Adrenal gland (tissue), 12 donors: ENCODE results near the gene DMTF1. TPM values are rescaled to one million over a fixed set of nuclear protein-coding genes. Genes with fewer than 3 reads are reported as not detected.

ENCODE experiments used
- DNase-seq, 7 donors: peaks; one replicate each; pipeline ENCODE4 v3.0.0-alpha.2; 2019 to 2020
- H3K27ac ChIP-seq, 5 donors: fragments of 200-600 bp; sonication (generic) in 4 of 5; 1 replicate in 3 of 5; 2 replicates in 2 of 5; pipeline versions ENCODE4 v1.5.1 to v1.8.0; 2016 to 2020; ENCODE audit warnings: mild to moderate bottlenecking in 1 of 5
- H3K27me3 ChIP-seq: fragments of 200-600 bp; 2 replicates; pipeline ENCODE4 v1.8.0; 2021
- H3K36me3 ChIP-seq, 2 donors: fragments of 200-600 bp; replicated peaks in 1 of 2; 1 replicate in 1 of 2; 2 replicates in 1 of 2; pipeline versions ENCODE4 v1.5.1 to v1.8.0; 2018 to 2022
- H3K4me1 ChIP-seq, 2 donors: fragments of 200-600 bp; replicated peaks in 1 of 2; 1 replicate in 1 of 2; 2 replicates in 1 of 2; pipeline versions ENCODE4 v1.5.1 to v1.8.0; 2018 to 2021
- H3K4me3 ChIP-seq, 4 donors: fragments of 200-600 bp; sonication (generic) in 3 of 4; one replicate each; pipeline ENCODE4 v1.5.1; 2016 to 2018
- H3K9me3 ChIP-seq, 3 donors: fragments of 200-600 bp; sonication (generic) in 1 of 3; replicated peaks in 1 of 3; 1 replicate in 2 of 3; 2 replicates in 1 of 3; pipeline versions ENCODE4 v1.5.1 to v1.8.0; 2016 to 2021
- CTCF ChIP-seq, 6 experiments: fragments of 450-650 bp in 4 of 6; fragments of 200-600 bp in 2 of 6; sonication (generic) in 1 of 6; IDR thresholded peaks; 1 replicate in 5 of 6; 2 replicates in 1 of 6; pipeline versions ENCODE4 v1.5.1 to v1.8.0; 2016 to 2021; ENCODE audit warnings: antibody characterized with exemption in 6 of 6, mild to moderate bottlenecking in 2 of 6, moderate library complexity in 1 of 6
- POLR2A ChIP-seq, 2 donors: fragments of 450-650 bp; IDR thresholded peaks; one replicate each; pipeline ENCODE4 v1.6.1; 2017; ENCODE audit warnings: antibody characterized with exemption in 2 of 2, mild to moderate bottlenecking in 2 of 2, moderate library complexity in 1 of 2
- WGBS, 4 donors: extraction: QIAGEN DNeasy Blood & Tissue Kit in 2 of 4; methylation state at CpG; one replicate each; pipeline versions ENCODE4 v1.1.5 to v1.1.7; 2013 to 2017; 5-methylcytosine and 5-hydroxymethylcytosine counted together
- intact Hi-C, 2 donors: fragments of 100-400 bp; cut with DNase I; formaldehyde crosslinking; loops; one replicate each; pipeline versions ENCODE4 v1.14.1 to v1.15.0; 2022 to 2023
- polyA plus RNA-seq, 3 donors: library from polyadenylated mRNA; stranded (reverse); fragments of 200-250 nt in 2 of 3; fragments of 350-450 nt in 1 of 3; fragmentation: Illumina TruSeq in 1 of 3; extraction: RNeasy Lipid Tissue Mini Kit (QIAGEN cat#74804) in 1 of 3; gene quantifications; one replicate each; pipeline ENCODE4 v1.2.3, GENCODE V29; 2013 to 2014
- total RNA-seq, 9 donors: library from RNA; depleted of rRNA in 4 of 9; stranded (reverse); fragments of >200 nt in 4 of 9; fragments of 120-200 nt in 1 of 9; fragmentation: NEBNext Ultra II Directional in 1 of 9; extraction: Animal tissue kit (Norgen Biotek cat#: 25700) in 1 of 9; gene quantifications; one replicate each; pipeline versions ENCODE4 v1.1.0 to v1.2.4, GENCODE V29; 2013 to 2023
- donor health status: healthy with polysubstance abuse.
- donor health status: Bipolar disorder and iron deficiency.
- donor health status: DM: yes; HTN: yes; CAD: no.
- donor health status: DM: no; HTN: no; CAD: no.
- donor health status: DM: no; HTN: no; CAD: no.
- donor health status: DM: yes; HTN: yes; CAD: no.

Gene DMTF1
- total and polyA plus RNA-seq, 12 donors, result 17.1 to 149 (median 50.2) TPM

GRCh38 chr7:87223666-87224065 lies 71.4 kb downstream of the DMTF1 start:
- H3K4me1 ChIP-seq, result peaks cover 7 to 12% of the 10 kb centered on the region in 2 donors
- 56 to 82% (median 73%) methylated on average over 1 of the region's 1 CpG for WGBS, 4 donors
- H3K9me3 ChIP-seq, result no peaks in the 10 kb centered on the region
- no peaks in the 10 kb centered on the region for H3K27me3 ChIP-seq
- intact Hi-C loops, result loop anchor here in 1 of 2 donors (10.0 kb wide), 1 partner anchor 289 kb away; no protein-coding TSS in a partner anchor
- H3K27ac ChIP-seq, result no peak overlapping the region
- DNase-seq, result no peak
- no peaks in the 10 kb centered on the region for H3K36me3 ChIP-seq
- no peak overlapping the region for H3K4me3 ChIP-seq
- TF ChIP-seq CTCF (IDR thresholded peaks at IDR 0.05), result no peak

GRCh38 chr7:87225696-87226095 lies 73.4 kb downstream of the DMTF1 start:
- Histone ChIP-seq H3K36me3 (no peaks in the 10 kb centered on the region), H3K4me3 (no peak overlapping the region), H3K27ac (no peak overlapping the region), H3K27me3 (no peaks in the 10 kb centered on the region), H3K9me3 (no peaks in the 10 kb centered on the region), H3K4me1 (peaks cover 6 to 8% of the 10 kb centered on the region in 2 donors)
- DNase-seq, result no peak
- 54 to 85% (median 68%) methylated on average over 1 of the region's 1 CpG for WGBS, 4 donors
- intact Hi-C loops, result loop anchor here in 1 of 2 donors (10.0 kb wide), 1 partner anchor 291 kb away; no protein-coding TSS in a partner anchor
- TF ChIP-seq POLR2A (IDR thresholded peaks at IDR 0.05), result no peak
- TF ChIP-seq CTCF (IDR thresholded peaks at IDR 0.05), result no peak

- no peaks in the 10 kb centered on the region for H3K36me3 ChIP-seq
- DNase-seq, result no peak
- H3K27ac ChIP-seq, result no peak overlapping the region
- no peaks in the 10 kb centered on the region for H3K9me3 ChIP-seq
- WGBS, 4 donors, result 55 to 72% (median 62%) methylated on average over 3 of the region's 3 CpGs
- H3K4me3 ChIP-seq, result no peak overlapping the region
- H3K4me1 ChIP-seq, result no peaks in the 10 kb centered on the region
- no peaks in the 10 kb centered on the region for H3K27me3 ChIP-seq
- no peak for TF ChIP-seq POLR2A (IDR thresholded peaks at IDR 0.05)
- no peak for TF ChIP-seq CTCF (IDR thresholded peaks at IDR 0.05)
- intact Hi-C loops, result loop anchor here in 1 of 2 donors (10.0 kb wide), 1 partner anchor 292 kb away; no protein-coding TSS in a partner anchor
Observed at GRCh38 chr7:87226495-87226894, 74.2 kb downstream of the DMTF1 start.

GRCh38 chr7:87231258-87231657 lies 79.0 kb downstream of the DMTF1 start:
- no peak for TF ChIP-seq CTCF (IDR thresholded peaks at IDR 0.05)
- intact Hi-C loops, result loop anchor here in 1 of 2 donors (5.0 kb wide), 1 partner anchor 304 kb away; no protein-coding TSS in a partner anchor
- peak in 1 of 7 donors; percentile 2 for DNase-seq
- no peaks in the 10 kb centered on the region for H3K4me1 ChIP-seq
- whole genome bisulfite sequencing, 4 donors, result 46 to 59% (median 49%) methylated on average over 5 to 7 of the region's 7 CpGs
- no peak overlapping the region for H3K27ac ChIP-seq
- H3K27me3 ChIP-seq, result no peaks in the 10 kb centered on the region
- no peaks in the 10 kb centered on the region for H3K9me3 ChIP-seq
- H3K4me3 ChIP-seq, result no peak overlapping the region
- no peaks in the 10 kb centered on the region for H3K36me3 ChIP-seq
